GM10266 (cell line): ENCODE results near the gene RIMS1.

Experiments used
- DNase-seq: peaks from one replicate; pipeline ENCODE4 v3.0.0; 2012; ENCODE audit errors: extremely low spot score
- CTCF ChIP-seq: IDR thresholded peaks from 2 replicates; pipeline ENCODE4 v1.5.1; 2012; ENCODE audit warnings: mild to moderate bottlenecking, low read depth; ENCODE audit not compliant: control insufficient read depth, insufficient read depth; ENCODE audit errors: missing control alignments

The RIMS1 gene

GRCh38 chr6:72350296-72350881 is 464.0 kb downstream of the RIMS1 start:
- DNase-seq, result no peak
- no peak for TF ChIP-seq CTCF

GRCh38 chr6:72363844-72364740 is 477.7 kb downstream of the RIMS1 start:
- no peak for TF ChIP-seq CTCF
- DNase-seq, result no peak

GRCh38 chr6:72365773-72366172 is 479.4 kb downstream of the RIMS1 start:
- no peak for DNase-seq
- TF ChIP-seq CTCF, result no peak

GRCh38 chr6:72367439-72367838 is 481.1 kb downstream of the RIMS1 start:
- TF ChIP-seq CTCF, result no peak
- no peak for DNase-seq

DNA sequence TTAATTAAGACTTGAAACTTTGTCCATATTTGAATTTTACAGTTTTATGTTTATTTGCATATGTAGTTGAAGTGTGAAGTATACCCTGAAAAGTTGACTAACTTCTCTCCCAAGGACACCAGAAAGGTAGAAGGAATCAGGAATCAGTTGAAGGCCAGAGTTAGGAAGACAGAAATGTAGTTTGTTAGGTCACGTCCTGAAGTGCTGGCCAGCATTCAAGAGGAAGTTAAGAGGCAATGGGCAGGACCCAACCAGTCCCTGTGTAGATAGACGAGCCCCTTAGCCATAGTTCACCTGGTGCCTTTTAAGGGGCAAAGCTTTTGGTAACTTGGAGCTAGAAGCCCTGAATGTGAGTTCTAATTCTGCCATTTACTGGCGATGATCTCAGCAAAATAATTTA is 485.1 kb downstream of the RIMS1 start:
- no peak for TF ChIP-seq CTCF
- DNase-seq, result no peak

GRCh38 chr6:72374172-72374571 is 487.8 kb downstream of the RIMS1 start:
- no peak for TF ChIP-seq CTCF

DNA sequence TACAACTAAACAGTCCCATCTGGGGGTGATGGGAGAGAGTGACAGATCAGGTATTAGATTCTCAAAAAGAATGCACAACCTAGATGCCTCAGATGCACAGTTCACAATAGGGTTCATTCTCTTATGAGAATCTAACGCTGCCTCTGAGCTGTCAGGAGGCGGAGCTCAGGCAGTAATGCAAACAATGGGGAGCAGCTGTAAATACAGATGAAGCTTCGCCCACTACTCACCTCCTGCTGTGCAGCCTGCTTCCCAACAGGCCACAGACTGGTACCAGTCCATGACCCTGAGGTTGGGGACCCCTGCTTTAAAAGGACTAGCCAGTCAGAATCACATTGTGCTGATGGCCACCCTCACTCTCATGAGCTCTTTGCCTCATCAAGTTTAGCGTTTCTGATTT is 488.5 kb downstream of the RIMS1 start:
- TF ChIP-seq CTCF, result no peak
- no peak for DNase-seq

More at GRCh38 chr6:72374172-72374571, 487.8 kb downstream of the RIMS1 start:
- no peak for DNase-seq
